Caco-2 (cell line): ENCODE results near the gene TMEM63C. TPM values are rescaled to one million over a fixed set of nuclear protein-coding genes. Genes with fewer than 3 reads are reported as not detected.

Experiments used
- BruUV-seq: library from RNA; stranded (reverse); fragments of 400-500 nt; replicated peaks from 2 replicates; lab custom pipeline; 2021; lab: Mats Ljungman, UMichigan
- CTCF ChIA-PET: fragments of 300-600 bp; sonication (Branson Sonifier 250); formaldehyde crosslinking; loops from one replicate; lab custom pipeline; 2022; ENCODE audit warnings: antibody characterized with exemption; lab: Charles Lee
- POLR2A ChIA-PET: fragments of 300-600 bp; sonication (Branson Sonifier 250); formaldehyde crosslinking; loops from one replicate; lab custom pipeline; 2022; ENCODE audit warnings: antibody characterized with exemption; lab: Charles Lee
- DNase-seq, 2 experiments: peaks; one replicate each; pipeline versions ENCODE4 v3.0.0 to v3.0.0-alpha.2; 2020 to 2022
- H3K27me3 ChIP-seq: replicated peaks from 2 replicates; pipeline ENCODE4 v1.6.0; 2011; ENCODE audit warnings: low read length; ENCODE audit not compliant: control insufficient read depth, insufficient read depth
- H3K36me3 ChIP-seq: 2 replicates; pipeline ENCODE4 v1.5.1; 2011; ENCODE audit warnings: low read length; ENCODE audit not compliant: control insufficient read depth, insufficient read depth
- H3K4me1 ChIP-seq: fragments of 250-450 bp; sonication (Bioruptor Pico); 2 replicates; pipeline ENCODE4 v1.5.1; 2020; ENCODE audit warnings: mild to moderate bottlenecking
- H3K4me3 ChIP-seq: 2 replicates; pipeline ENCODE4 v1.5.1; 2011; ENCODE audit warnings: low read depth, mild to moderate bottlenecking, control low read depth, low read length
- H3K9me3 ChIP-seq: fragments of 250-450 bp; sonication (Bioruptor Pico); 2 replicates; pipeline ENCODE4 v1.5.1; 2020; ENCODE audit warnings: mild to moderate bottlenecking, moderate library complexity
- H3K27ac Mint-ChIP-seq: one replicate; pipeline ENCODE4 v1.8.0; 2022; ENCODE audit warnings: mixed read lengths; ENCODE audit not compliant: unreplicated experiment
- H3K27me3 Mint-ChIP-seq: one replicate; pipeline ENCODE4 v1.8.0; 2022; ENCODE audit warnings: mixed read lengths; ENCODE audit not compliant: insufficient read depth, unreplicated experiment
- H3K36me3 Mint-ChIP-seq: one replicate; pipeline ENCODE4 v1.8.0; 2022; ENCODE audit warnings: mild to moderate bottlenecking, mixed read lengths; ENCODE audit not compliant: insufficient read depth, unreplicated experiment
- H3K4me1 Mint-ChIP-seq: one replicate; pipeline ENCODE4 v1.8.0; 2022; ENCODE audit warnings: low read depth, mixed read lengths; ENCODE audit not compliant: unreplicated experiment
- H3K4me3 Mint-ChIP-seq: one replicate; pipeline ENCODE4 v1.8.0; 2022; ENCODE audit warnings: mild to moderate bottlenecking, moderate library complexity, mixed read lengths; ENCODE audit not compliant: unreplicated experiment
- H3K9me3 Mint-ChIP-seq: one replicate; pipeline ENCODE4 v1.8.0; 2022; ENCODE audit warnings: mixed read lengths; ENCODE audit not compliant: unreplicated experiment
- CTCF ChIP-seq, 2 experiments: fragments of 200-600 bp in 1 of 2; IDR thresholded peaks; 1 replicate in 1 of 2; 2 replicates in 1 of 2; pipeline versions ENCODE4 v1.5.1 to v1.8.0; 2011 to 2022; ENCODE audit warnings: antibody characterized with exemption in 1 of 2, control low read depth in 1 of 2, inconsistent platforms in 1 of 2, low read depth in 1 of 2, low read length in 1 of 2, mild to moderate bottlenecking in 1 of 2, moderate library complexity in 1 of 2; ENCODE audit not compliant: insufficient read depth in 1 of 2, severe bottlenecking in 1 of 2, unreplicated experiment in 1 of 2
- intact Hi-C: fragments of 100-400 bp; cut with micrococcal nuclease; formaldehyde crosslinking; loops from one replicate; pipeline ENCODE4 v1.10.0; 2022; ENCODE audit not compliant: unreplicated experiment
- total RNA-seq: library from RNA; stranded (reverse); gene quantifications from 2 replicates; pipeline ENCODE4 v1.2.3, GENCODE V29; 2022

TMEM63C gene
- total RNA-seq, 1 experiment from 2014 or later: 1.3 TPM

- H3K4me1 ChIP-seq: no peaks in the 10 kb centered on the region
- no peak for TF ChIP-seq CTCF (IDR thresholded peaks at IDR 0.05; ENCODE audit: insufficient read depth in 1 of 2, low read depth in 1 of 2, low read length in 1 of 2, severe bottlenecking in 1 of 2, unreplicated experiment in 1 of 2)
- no peaks in the 10 kb centered on the region for H3K27me3 ChIP-seq
- no peak for DNase-seq
- no peaks in the 10 kb centered on the region for H3K9me3 ChIP-seq
- Mint-ChIP-seq H3K4me3 (no peak overlapping the region), H3K36me3 (no peaks in the 10 kb centered on the region), H3K27me3 (peaks cover 17% of the 10 kb centered on the region), H3K27ac (no peak overlapping the region), H3K9me3 (peaks cover 9% of the 10 kb centered on the region), H3K4me1 (no peaks in the 10 kb centered on the region)
- POLR2A ChIA-PET: no interaction called here
- no TSS peak for BruUV-seq
- CTCF ChIA-PET: no interaction called here
- H3K4me3 ChIP-seq: no peak overlapping the region
- intact Hi-C loops: no loop called here
- H3K36me3 ChIP-seq: no peaks in the 10 kb centered on the region
Observed at GRCh38 chr14:77265561-77266335, 84.2 kb downstream of the TMEM63C start.

- Mint-ChIP-seq H3K9me3 (peaks cover 9% of the 10 kb centered on the region), H3K27ac (no peak overlapping the region), H3K4me3 (no peak overlapping the region), H3K27me3 (peaks cover 15% of the 10 kb centered on the region), H3K36me3 (no peaks in the 10 kb centered on the region), H3K4me1 (no peaks in the 10 kb centered on the region)
- no TSS peak for BruUV-seq
- no peak for DNase-seq
- H3K27me3 ChIP-seq: no peaks in the 10 kb centered on the region
- H3K9me3 ChIP-seq: no peaks in the 10 kb centered on the region
- no peak for TF ChIP-seq CTCF (IDR thresholded peaks at IDR 0.05; ENCODE audit: insufficient read depth in 1 of 2, low read depth in 1 of 2, low read length in 1 of 2, severe bottlenecking in 1 of 2, unreplicated experiment in 1 of 2)
- ChIA-PET CTCF (no interaction called here), POLR2A (no interaction called here)
- intact Hi-C loops: no loop called here
- no peaks in the 10 kb centered on the region for H3K4me1 ChIP-seq
- H3K4me3 ChIP-seq: no peak overlapping the region
- H3K36me3 ChIP-seq: no peaks in the 10 kb centered on the region
Observed at GRCh38 chr14:77266336-77266735, 84.7 kb downstream of the TMEM63C start.

- no peak overlapping the region for H3K4me3 Mint-ChIP-seq
- TF ChIP-seq CTCF (IDR thresholded peaks at IDR 0.05; ENCODE audit: insufficient read depth in 1 of 2, low read depth in 1 of 2, low read length in 1 of 2, severe bottlenecking in 1 of 2, unreplicated experiment in 1 of 2): no peak
- H3K36me3 Mint-ChIP-seq: no peaks in the 10 kb centered on the region
- H3K27ac Mint-ChIP-seq: no peak overlapping the region
- no peaks in the 10 kb centered on the region for H3K4me1 Mint-ChIP-seq
- BruUV-seq: no TSS peak
- ChIA-PET CTCF (no interaction called here), POLR2A (no interaction called here)
- DNase-seq: no peak
- Histone ChIP-seq H3K9me3 (no peaks in the 10 kb centered on the region), H3K27me3 (no peaks in the 10 kb centered on the region), H3K4me3 (no peak overlapping the region), H3K4me1 (no peaks in the 10 kb centered on the region), H3K36me3 (no peaks in the 10 kb centered on the region)
- H3K9me3 Mint-ChIP-seq: peaks cover 9% of the 10 kb centered on the region
- intact Hi-C loops: no loop called here
- H3K27me3 Mint-ChIP-seq: peaks cover 4% of the 10 kb centered on the region
Observed at GRCh38 chr14:77267937-77268699, 86.5 kb downstream of the TMEM63C start.
